ENCODE data around the gene KRTAP5-5.
"Not testable (repeated sequence)": the region's sequence is repeated elsewhere in the genome, so short reads cannot be mapped to it uniquely, and the experiment has no call there.

DNA sequence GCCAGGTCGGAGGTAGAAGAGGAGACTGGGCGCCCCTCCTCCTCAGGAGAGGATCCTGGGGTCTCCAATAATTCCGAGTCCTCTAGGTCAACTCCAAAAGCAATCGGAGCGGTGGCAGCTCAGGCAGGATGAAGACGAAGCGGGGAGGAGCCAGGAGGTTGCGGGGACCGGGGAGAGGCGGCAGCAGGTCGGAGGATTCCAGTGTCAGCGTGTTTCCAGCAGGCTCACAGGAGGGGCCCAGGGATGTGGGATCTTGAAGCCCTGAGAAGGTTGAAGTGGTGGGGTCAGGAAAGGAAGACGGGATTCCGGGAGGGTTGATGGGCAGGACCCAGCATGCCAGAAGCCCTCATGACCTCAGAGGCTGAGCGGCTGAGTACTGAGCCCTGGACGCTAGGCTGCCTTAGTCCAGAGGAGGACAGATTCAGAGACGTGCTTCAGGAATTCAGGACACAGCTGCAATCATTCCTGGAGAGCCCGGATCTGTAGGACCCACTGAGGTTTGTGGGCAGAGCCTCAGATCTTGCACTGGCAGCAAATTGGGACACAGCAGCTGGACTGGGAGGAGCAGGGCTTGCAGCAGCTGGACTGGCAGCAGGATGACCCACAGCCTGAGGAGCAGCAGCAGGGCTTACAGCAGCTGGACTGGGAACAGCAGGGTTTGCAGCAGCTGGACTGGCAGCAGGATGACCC lies 22.3 kb upstream of the KRTAP5-5 start:
- not testable (repeated sequence) for TF ChIP-seq POLR2AphosphoS5, POLR2A (IDR thresholded peaks at IDR 0.05)
- TF ChIP-seq, protein P1, sequence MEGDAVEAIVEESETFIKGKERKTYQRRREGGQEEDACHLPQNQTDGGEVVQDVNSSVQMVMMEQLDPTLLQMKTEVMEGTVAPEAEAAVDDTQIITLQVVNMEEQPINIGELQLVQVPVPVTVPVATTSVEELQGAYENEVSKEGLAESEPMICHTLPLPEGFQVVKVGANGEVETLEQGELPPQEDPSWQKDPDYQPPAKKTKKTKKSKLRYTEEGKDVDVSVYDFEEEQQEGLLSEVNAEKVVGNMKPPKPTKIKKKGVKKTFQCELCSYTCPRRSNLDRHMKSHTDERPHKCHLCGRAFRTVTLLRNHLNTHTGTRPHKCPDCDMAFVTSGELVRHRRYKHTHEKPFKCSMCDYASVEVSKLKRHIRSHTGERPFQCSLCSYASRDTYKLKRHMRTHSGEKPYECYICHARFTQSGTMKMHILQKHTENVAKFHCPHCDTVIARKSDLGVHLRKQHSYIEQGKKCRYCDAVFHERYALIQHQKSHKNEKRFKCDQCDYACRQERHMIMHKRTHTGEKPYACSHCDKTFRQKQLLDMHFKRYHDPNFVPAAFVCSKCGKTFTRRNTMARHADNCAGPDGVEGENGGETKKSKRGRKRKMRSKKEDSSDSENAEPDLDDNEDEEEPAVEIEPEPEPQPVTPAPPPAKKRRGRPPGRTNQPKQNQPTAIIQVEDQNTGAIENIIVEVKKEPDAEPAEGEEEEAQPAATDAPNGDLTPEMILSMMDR (IDR thresholded peaks at IDR 0.05 in 8 of 11, conservative IDR thresholded peaks at IDR 0.05 in 3 of 11): not testable (repeated sequence)
